Left lung (tissue), 10 donors: ENCODE data around the gene LTBP2. TPM values are rescaled to one million over a fixed set of nuclear protein-coding genes. Genes with fewer than 3 reads are reported as not detected.

Experiments used
- ATAC-seq: fragments of 200-7000 bp; cut with Tn5 transposase; one replicate; pipeline ENCODE4 v1.9.1; 2020; ENCODE audit warnings: moderate library complexity
- DNase-seq, 4 donors: peaks; one replicate each; pipeline ENCODE4 v3.0.0-alpha.2; 2013 to 2020
- H3K27ac ChIP-seq, 2 donors: fragments of 200-600 bp; sonication (generic) in 1 of 2; one replicate each; pipeline versions ENCODE4 v1.5.0 to v1.8.0; 2020 to 2021
- H3K27me3 ChIP-seq, 2 donors: fragments of 200-600 bp; sonication (generic) in 1 of 2; one replicate each; pipeline versions ENCODE4 v1.5.0 to v1.8.0; 2020 to 2021
- H3K36me3 ChIP-seq, 2 donors: fragments of 200-600 bp; sonication (generic) in 1 of 2; one replicate each; pipeline versions ENCODE4 v1.5.0 to v1.8.0; 2020 to 2021
- H3K4me1 ChIP-seq, 2 donors: fragments of 200-600 bp; one replicate each; pipeline ENCODE4 v1.8.0; 2021
- H3K4me3 ChIP-seq, 2 donors: fragments of 200-600 bp; sonication (generic) in 1 of 2; one replicate each; pipeline versions ENCODE4 v1.5.0 to v1.8.0; 2020 to 2021; ENCODE audit warnings: mild to moderate bottlenecking in 1 of 2
- H3K9me3 ChIP-seq, 2 donors: fragments of 200-600 bp; sonication (generic) in 1 of 2; one replicate each; pipeline versions ENCODE4 v1.5.0 to v1.8.0; 2020 to 2021
- CTCF ChIP-seq, 2 donors: fragments of 200-600 bp; sonication (generic) in 1 of 2; IDR thresholded peaks; one replicate each; pipeline versions ENCODE4 v1.5.0 to v1.8.0; 2021; ENCODE audit warnings: antibody characterized with exemption in 2 of 2
- intact Hi-C, 2 donors: fragments of 100-400 bp; cut with DNase I; formaldehyde crosslinking; loops; one replicate each; pipeline versions ENCODE4 v1.11.2 to v1.14.2; 2022
- polyA plus RNA-seq, 6 donors: library from polyadenylated mRNA; unstranded; fragments of 120-200 nt; gene quantifications; one replicate each; pipeline ENCODE4 v1.2.1, GENCODE V29; 2013; ENCODE audit not compliant: insufficient read length in 6 of 6
- total RNA-seq, 2 donors: library from RNA; stranded (reverse); fragmentation: NEBNext Ultra II Directional; extraction: Animal tissue kit (Norgen Biotek cat#: 25700); gene quantifications; one replicate each; pipeline ENCODE4 v1.2.1, GENCODE V29; 2021
- donor health status: DM: no; HTN: yes; CAD: no.
- donor health status: DM: no; HTN: no; CAD: no.

LTBP2 gene
- total and polyA plus RNA-seq, 8 donors = 14.0 to 154 (median 19.3) TPM

- peak; percentile 41 for ATAC-seq
- no peak for TF ChIP-seq CTCF (IDR thresholded peaks at IDR 0.05)
- H3K36me3 ChIP-seq = no peaks in the 10 kb centered on the region
- H3K27ac ChIP-seq = peak overlapping the region in 1 of 2 donors; percentile 18
- no peaks in the 10 kb centered on the region for H3K27me3 ChIP-seq
- no peak for DNase-seq
- no peaks in the 10 kb centered on the region for H3K9me3 ChIP-seq
- H3K4me1 ChIP-seq = peaks cover 3 to 22% of the 10 kb centered on the region in 2 donors
- intact Hi-C loops = no loop called here
- no peak overlapping the region for H3K4me3 ChIP-seq
Measured at GRCh38 chr14:74549588-74549987, 62.4 kb downstream of the LTBP2 start.

- DNase-seq = peak in 2 of 4 donors; percentile 70 to 81
Measured at GRCh38 chr14:74548881-74549280, 63.2 kb downstream of the LTBP2 start.

GRCh38 chr14:74547331-74547927 lies 64.6 kb downstream of the LTBP2 start:
- H3K4me3 ChIP-seq = no peak overlapping the region
- no peak overlapping the region for H3K27ac ChIP-seq
- ATAC-seq (no peak), DNase-seq (no peak)
- H3K36me3 ChIP-seq = no peaks in the 10 kb centered on the region
- H3K9me3 ChIP-seq = no peaks in the 10 kb centered on the region
- no peak for TF ChIP-seq CTCF (IDR thresholded peaks at IDR 0.05)
- no peaks in the 10 kb centered on the region for H3K27me3 ChIP-seq
- H3K4me1 ChIP-seq = peaks cover 0 to 7% of the 10 kb centered on the region in 2 donors
- intact Hi-C loops = no loop called here

More at GRCh38 chr14:74548881-74549280, 63.2 kb downstream of the LTBP2 start:
- H3K27ac ChIP-seq = no peak overlapping the region
- H3K9me3 ChIP-seq = no peaks in the 10 kb centered on the region
- H3K4me1 ChIP-seq = peaks cover 3 to 19% of the 10 kb centered on the region in 2 donors
- intact Hi-C loops = no loop called here
- H3K27me3 ChIP-seq = no peaks in the 10 kb centered on the region
- peak; percentile 38 for ATAC-seq
- TF ChIP-seq CTCF (IDR thresholded peaks at IDR 0.05) = no peak
- H3K36me3 ChIP-seq = no peaks in the 10 kb centered on the region
- no peak overlapping the region for H3K4me3 ChIP-seq

- DNase-seq = no peak
- no peak for ATAC-seq
- H3K36me3 ChIP-seq = no peaks in the 10 kb centered on the region
- H3K27me3 ChIP-seq = no peaks in the 10 kb centered on the region
- H3K27ac ChIP-seq = no peak overlapping the region
- intact Hi-C loops = no loop called here
- no peaks in the 10 kb centered on the region for H3K4me1 ChIP-seq
- H3K4me3 ChIP-seq = no peak overlapping the region
- no peak for TF ChIP-seq CTCF (IDR thresholded peaks at IDR 0.05)
- H3K9me3 ChIP-seq = no peaks in the 10 kb centered on the region
Measured at GRCh38 chr14:74546416-74546815, 65.6 kb downstream of the LTBP2 start.

GRCh38 chr14:74545386-74545785 lies 66.7 kb downstream of the LTBP2 start:
- no peaks in the 10 kb centered on the region for H3K4me1 ChIP-seq
- H3K9me3 ChIP-seq = no peaks in the 10 kb centered on the region
- DNase-seq (no peak), ATAC-seq (no peak)
- H3K36me3 ChIP-seq = no peaks in the 10 kb centered on the region
- H3K27me3 ChIP-seq = no peaks in the 10 kb centered on the region
- intact Hi-C loops = no loop called here
- no peak overlapping the region for H3K27ac ChIP-seq
- H3K4me3 ChIP-seq = no peak overlapping the region
- TF ChIP-seq CTCF (IDR thresholded peaks at IDR 0.05) = no peak
